Measurements from ENCODE around the gene TAF15. TPM values are rescaled to one million over a fixed set of nuclear protein-coding genes. Genes with fewer than 3 reads are reported as not detected.

Gene TAF15
- total RNA-seq, 1 donor, result 55.0 TPM

DNA sequence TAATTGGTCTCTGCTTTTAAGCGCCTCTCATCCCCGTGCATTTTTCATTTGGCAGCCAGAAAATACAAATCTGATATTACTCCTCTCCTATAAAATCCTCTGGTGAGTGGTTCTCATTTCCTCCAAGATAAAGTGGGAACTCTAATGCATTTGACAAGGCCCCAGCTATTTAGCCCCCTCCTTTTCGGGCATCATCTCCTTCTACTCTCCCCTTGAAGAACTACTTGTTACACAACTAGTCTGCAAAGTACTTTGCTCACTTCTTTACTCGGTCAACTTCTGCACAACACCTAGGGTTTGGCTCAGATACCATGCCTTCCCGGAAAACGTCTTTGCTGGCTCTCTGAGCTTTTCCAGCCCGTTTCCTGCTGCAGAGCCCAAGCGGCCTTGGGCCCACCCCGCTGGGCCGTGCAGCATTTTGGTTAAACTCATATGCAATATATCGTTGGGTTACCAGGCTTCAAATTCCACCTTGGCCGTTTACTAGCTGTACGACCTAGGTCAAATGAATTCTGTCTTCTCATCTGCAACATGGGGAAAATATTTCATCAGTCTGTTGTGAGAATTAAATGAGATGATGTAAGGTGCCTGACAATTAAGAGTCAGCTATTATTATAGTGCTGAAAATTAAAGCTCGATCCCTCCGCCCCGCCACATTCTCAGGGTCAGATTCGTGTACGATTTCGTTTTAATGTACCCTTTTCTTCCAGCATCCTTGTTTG, 883 bp upstream of the TAF15 start:
- TF ChIP-seq, protein P1, sequence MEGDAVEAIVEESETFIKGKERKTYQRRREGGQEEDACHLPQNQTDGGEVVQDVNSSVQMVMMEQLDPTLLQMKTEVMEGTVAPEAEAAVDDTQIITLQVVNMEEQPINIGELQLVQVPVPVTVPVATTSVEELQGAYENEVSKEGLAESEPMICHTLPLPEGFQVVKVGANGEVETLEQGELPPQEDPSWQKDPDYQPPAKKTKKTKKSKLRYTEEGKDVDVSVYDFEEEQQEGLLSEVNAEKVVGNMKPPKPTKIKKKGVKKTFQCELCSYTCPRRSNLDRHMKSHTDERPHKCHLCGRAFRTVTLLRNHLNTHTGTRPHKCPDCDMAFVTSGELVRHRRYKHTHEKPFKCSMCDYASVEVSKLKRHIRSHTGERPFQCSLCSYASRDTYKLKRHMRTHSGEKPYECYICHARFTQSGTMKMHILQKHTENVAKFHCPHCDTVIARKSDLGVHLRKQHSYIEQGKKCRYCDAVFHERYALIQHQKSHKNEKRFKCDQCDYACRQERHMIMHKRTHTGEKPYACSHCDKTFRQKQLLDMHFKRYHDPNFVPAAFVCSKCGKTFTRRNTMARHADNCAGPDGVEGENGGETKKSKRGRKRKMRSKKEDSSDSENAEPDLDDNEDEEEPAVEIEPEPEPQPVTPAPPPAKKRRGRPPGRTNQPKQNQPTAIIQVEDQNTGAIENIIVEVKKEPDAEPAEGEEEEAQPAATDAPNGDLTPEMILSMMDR (IDR thresholded peaks at IDR 0.05; ENCODE audit: extremely low read depth, low read depth, low read length), result no peak

DNA sequence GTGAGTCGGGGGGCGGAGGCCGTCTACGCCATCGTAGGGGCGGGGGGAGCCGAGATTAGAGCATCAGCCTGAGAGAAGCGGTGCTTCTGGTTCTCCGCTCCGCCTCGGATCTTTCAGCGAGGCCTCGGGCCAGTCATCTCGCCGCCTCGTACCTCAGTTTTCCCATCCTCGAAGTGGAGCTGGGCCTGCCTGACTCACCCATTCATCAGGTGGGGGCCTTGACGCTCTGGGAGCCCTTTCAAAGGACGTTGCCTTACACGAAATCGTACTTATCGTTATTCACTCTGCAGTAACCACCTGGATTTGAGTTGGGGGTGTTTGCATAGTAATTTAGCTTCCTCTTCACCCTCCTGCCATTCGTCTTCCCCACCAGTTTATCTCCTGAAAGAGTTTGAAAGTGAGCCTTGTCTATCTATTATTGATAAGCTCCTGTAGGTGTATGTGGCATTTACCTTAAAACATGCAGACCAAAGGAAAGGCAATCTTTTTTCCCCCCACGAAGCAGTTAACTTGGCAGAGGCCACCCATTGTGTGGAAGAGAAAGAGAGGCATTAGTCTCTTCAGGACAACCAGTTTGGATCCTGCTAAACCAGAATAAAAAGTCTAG, 674 bp downstream of the TAF15 start:
- peak; percentile 66 for DNase-seq (ENCODE audit: insufficient read length, low spot score, missing footprints)

More for the DNA sequence above, 883 bp upstream of the TAF15 start:
- Histone ChIP-seq H3K27ac (ENCODE audit: low read depth, low read length) (peak overlapping the region; percentile 99), H2AFZ (ENCODE audit: low read length) (peak overlapping the region; percentile 96), H3K4me2 (ENCODE audit: insufficient read depth, low read length) (peak overlapping the region; percentile 95), H3K9me3 (ENCODE audit: low read depth, low read length) (no peaks in the 10 kb centered on the region), H3K4me1 (ENCODE audit: insufficient read depth, low read length) (peaks cover 39% of the 10 kb centered on the region), H3K79me2 (ENCODE audit: insufficient read depth, low read length) (peaks cover 41% of the 10 kb centered on the region), H4K20me1 (ENCODE audit: insufficient read depth, low read length) (peaks cover 24% of the 10 kb centered on the region), H3K36me3 (ENCODE audit: insufficient read depth, low read length) (no peaks in the 10 kb centered on the region), H3K4me3 (ENCODE audit: insufficient read depth, low read length) (peak overlapping the region; percentile 93), H3K27me3 (ENCODE audit: insufficient read depth, low read length) (no peaks in the 10 kb centered on the region)
- no peak for DNase-seq (ENCODE audit: insufficient read length, low spot score, missing footprints)

DNA sequence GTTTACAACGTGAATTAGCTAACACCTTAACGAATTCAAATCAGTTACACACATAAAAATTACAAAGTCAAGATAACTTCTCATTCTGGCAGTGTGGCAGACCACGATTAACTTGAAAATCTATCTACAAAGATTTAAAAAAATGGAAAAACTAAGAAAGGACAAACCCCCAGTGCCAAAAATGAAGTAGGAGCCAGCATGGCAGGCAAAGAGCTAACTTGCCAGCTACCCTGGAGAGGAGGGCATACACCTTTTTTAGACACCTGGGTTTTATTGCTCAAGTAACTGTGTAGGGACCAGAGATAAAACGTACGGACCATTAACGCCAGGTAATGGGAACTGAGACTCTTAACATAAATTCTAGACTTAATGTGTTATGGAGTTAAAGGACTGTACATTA, 2.5 kb downstream of the TAF15 start:
- Histone ChIP-seq H3K4me3 (ENCODE audit: insufficient read depth, low read length) (no peak overlapping the region), H2AFZ (ENCODE audit: low read length) (no peak overlapping the region), H3K27me3 (ENCODE audit: insufficient read depth, low read length) (no peaks in the 10 kb centered on the region), H3K36me3 (ENCODE audit: insufficient read depth, low read length) (peaks cover 10% of the 10 kb centered on the region), H3K9me3 (ENCODE audit: low read depth, low read length) (no peaks in the 10 kb centered on the region), H3K4me2 (ENCODE audit: insufficient read depth, low read length) (peak overlapping the region; percentile 26), H3K79me2 (ENCODE audit: insufficient read depth, low read length) (peaks cover 75% of the 10 kb centered on the region), H3K4me1 (ENCODE audit: insufficient read depth, low read length) (peaks cover 39% of the 10 kb centered on the region), H3K27ac (ENCODE audit: low read depth, low read length) (no peak overlapping the region), H4K20me1 (ENCODE audit: insufficient read depth, low read length) (peaks cover 40% of the 10 kb centered on the region)
- DNase-seq (ENCODE audit: insufficient read length, low spot score, missing footprints), result no peak
- TF ChIP-seq, protein P1 (IDR thresholded peaks at IDR 0.05; ENCODE audit: extremely low read depth, low read depth, low read length), result no peak

More for the DNA sequence above, 674 bp downstream of the TAF15 start:
- Histone ChIP-seq H3K27me3 (ENCODE audit: insufficient read depth, low read length) (no peaks in the 10 kb centered on the region), H4K20me1 (ENCODE audit: insufficient read depth, low read length) (peaks cover 29% of the 10 kb centered on the region), H3K36me3 (ENCODE audit: insufficient read depth, low read length) (no peaks in the 10 kb centered on the region), H2AFZ (ENCODE audit: low read length) (peak overlapping the region; percentile 88), H3K9me3 (ENCODE audit: low read depth, low read length) (no peaks in the 10 kb centered on the region), H3K4me2 (ENCODE audit: insufficient read depth, low read length) (peak overlapping the region; percentile 96), H3K4me1 (ENCODE audit: insufficient read depth, low read length) (peaks cover 39% of the 10 kb centered on the region), H3K27ac (ENCODE audit: low read depth, low read length) (peak overlapping the region; percentile 99), H3K79me2 (ENCODE audit: insufficient read depth, low read length) (peaks cover 57% of the 10 kb centered on the region), H3K4me3 (ENCODE audit: insufficient read depth, low read length) (peak overlapping the region; percentile 93)
- TF ChIP-seq, protein P1 (IDR thresholded peaks at IDR 0.05; ENCODE audit: extremely low read depth, low read depth, low read length), result no peak

DNA sequence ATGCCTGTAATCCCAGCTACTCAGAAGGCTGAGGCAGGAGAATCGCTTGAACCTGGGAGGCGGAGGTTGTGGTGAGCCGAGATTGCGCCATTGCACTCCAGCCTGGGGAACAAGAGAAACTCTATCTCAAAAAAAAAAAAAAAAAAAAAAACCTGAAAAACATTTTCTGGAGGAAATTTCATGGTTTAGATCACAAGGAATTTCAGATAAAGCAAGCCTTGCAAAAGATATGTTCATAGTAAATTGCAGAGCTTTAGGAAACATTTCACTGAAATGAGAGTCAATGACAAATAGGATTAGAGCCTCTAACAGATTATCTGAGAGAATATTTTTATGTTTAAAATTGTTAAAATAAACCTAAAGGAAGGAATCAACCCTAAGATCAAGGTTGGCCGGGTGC, 3.2 kb downstream of the TAF15 start:
- H3K27ac ChIP-seq (ENCODE audit: low read depth, low read length), result no peak overlapping the region
- TF ChIP-seq, protein P1 (IDR thresholded peaks at IDR 0.05; ENCODE audit: extremely low read depth, low read depth, low read length), result no peak
- H3K9me3 ChIP-seq (ENCODE audit: low read depth, low read length), result no peaks in the 10 kb centered on the region
- H4K20me1 ChIP-seq (ENCODE audit: insufficient read depth, low read length), result peaks cover 45% of the 10 kb centered on the region
- H2AFZ ChIP-seq (ENCODE audit: low read length), result no peak overlapping the region
- peaks cover 10% of the 10 kb centered on the region for H3K36me3 ChIP-seq (ENCODE audit: insufficient read depth, low read length)
- no peak for DNase-seq (ENCODE audit: insufficient read length, low spot score, missing footprints)
- no peak overlapping the region for H3K4me3 ChIP-seq (ENCODE audit: insufficient read depth, low read length)
- peak overlapping the region; percentile 26 for H3K4me2 ChIP-seq (ENCODE audit: insufficient read depth, low read length)
- H3K79me2 ChIP-seq (ENCODE audit: insufficient read depth, low read length), result peaks cover 82% of the 10 kb centered on the region
- peaks cover 34% of the 10 kb centered on the region for H3K4me1 ChIP-seq (ENCODE audit: insufficient read depth, low read length)
- no peaks in the 10 kb centered on the region for H3K27me3 ChIP-seq (ENCODE audit: insufficient read depth, low read length)

All from osteoblast (primary cell).